Measurements from ENCODE around the gene FEM1B. TPM values are rescaled to one million over a fixed set of nuclear protein-coding genes. Genes with fewer than 3 reads are reported as not detected.
A peak's percentile ranks its signal among the peaks of the same experiment; 100 is the strongest.

The FEM1B gene
- total and polyA plus RNA-seq, 2 experiments from 2014 or later, result 11.9 to 62.8 TPM

DNA sequence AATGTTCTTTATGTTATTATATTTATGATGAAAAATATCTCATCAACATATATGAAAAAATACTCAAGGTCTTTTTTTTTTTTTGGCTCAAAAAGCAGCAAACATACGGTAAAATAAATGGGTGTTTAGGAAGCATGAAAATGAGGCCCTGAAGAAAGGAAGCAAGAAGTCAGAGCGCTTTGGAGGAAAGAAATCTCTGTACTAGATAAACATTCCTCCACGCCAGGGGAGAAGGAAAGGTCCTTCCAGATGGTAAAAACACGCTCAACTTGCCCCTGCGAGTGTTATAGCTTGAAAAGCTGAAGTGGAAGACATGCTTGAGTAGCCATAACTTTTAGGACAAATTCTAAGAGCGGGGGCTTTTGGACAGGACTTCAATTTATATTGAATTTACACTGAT lies 52.9 kb downstream of the FEM1B start:
- DNase-seq (ENCODE audit: low spot score), result no peak
- H3K9me2 ChIP-seq (replicated peaks; ENCODE audit: insufficient read depth), result no peaks in the 10 kb centered on the region
- no peaks in the 10 kb centered on the region for H4K20me1 ChIP-seq (ENCODE audit: insufficient read depth, poor library complexity, severe bottlenecking)
- TF ChIP-seq EZH2phosphoT487 (IDR thresholded peaks at IDR 0.05; ENCODE audit: low read depth, severe bottlenecking, unreplicated experiment) (no peak), EZH2 (IDR thresholded peaks at IDR 0.05; ENCODE audit: borderline replicate concordance) (no peak)
- TF ChIP-seq, protein P1, sequence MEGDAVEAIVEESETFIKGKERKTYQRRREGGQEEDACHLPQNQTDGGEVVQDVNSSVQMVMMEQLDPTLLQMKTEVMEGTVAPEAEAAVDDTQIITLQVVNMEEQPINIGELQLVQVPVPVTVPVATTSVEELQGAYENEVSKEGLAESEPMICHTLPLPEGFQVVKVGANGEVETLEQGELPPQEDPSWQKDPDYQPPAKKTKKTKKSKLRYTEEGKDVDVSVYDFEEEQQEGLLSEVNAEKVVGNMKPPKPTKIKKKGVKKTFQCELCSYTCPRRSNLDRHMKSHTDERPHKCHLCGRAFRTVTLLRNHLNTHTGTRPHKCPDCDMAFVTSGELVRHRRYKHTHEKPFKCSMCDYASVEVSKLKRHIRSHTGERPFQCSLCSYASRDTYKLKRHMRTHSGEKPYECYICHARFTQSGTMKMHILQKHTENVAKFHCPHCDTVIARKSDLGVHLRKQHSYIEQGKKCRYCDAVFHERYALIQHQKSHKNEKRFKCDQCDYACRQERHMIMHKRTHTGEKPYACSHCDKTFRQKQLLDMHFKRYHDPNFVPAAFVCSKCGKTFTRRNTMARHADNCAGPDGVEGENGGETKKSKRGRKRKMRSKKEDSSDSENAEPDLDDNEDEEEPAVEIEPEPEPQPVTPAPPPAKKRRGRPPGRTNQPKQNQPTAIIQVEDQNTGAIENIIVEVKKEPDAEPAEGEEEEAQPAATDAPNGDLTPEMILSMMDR (IDR thresholded peaks at IDR 0.05; ENCODE audit: poor library complexity), result no peak
- 61% methylated on average over 6 of the region's 6 CpGs for WGBS (ENCODE audit: low lambda C conversion rate, missing lambda C conversion rate)
- no peak overlapping the region for H3K4me3 ChIP-seq
- H3K4me2 ChIP-seq, result no peak overlapping the region
- no peaks in the 10 kb centered on the region for H3K9me3 ChIP-seq (ENCODE audit: low read depth)
- no peaks in the 10 kb centered on the region for H3K36me3 ChIP-seq (replicated peaks; ENCODE audit: insufficient read depth, low read depth)
- H2AFZ ChIP-seq, result no peak overlapping the region
- H3K27ac ChIP-seq, result no peak overlapping the region
- no peaks in the 10 kb centered on the region for H3K27me3 ChIP-seq
- H3K79me2 ChIP-seq, result no peaks in the 10 kb centered on the region
- H3K4me1 ChIP-seq (ENCODE audit: insufficient read depth), result no peaks in the 10 kb centered on the region

DNA sequence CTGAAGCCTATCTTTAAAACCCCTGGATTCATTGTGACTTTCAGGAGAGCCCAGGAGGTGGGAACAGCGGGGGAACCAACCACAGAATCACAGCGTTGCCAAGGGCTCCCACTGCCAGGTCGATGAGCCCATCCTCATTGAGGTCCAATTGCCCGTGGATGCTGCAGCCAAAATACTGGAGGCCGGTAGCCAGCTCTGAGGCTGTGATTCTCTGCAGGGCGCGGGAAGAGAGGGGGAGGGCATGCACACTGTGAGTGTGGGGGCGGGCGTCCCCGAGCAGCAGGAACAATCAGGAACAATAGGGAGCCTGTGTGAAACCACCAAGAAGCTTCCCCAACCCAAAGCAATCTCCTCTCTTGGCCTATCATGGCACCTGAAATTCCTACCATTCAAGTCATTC lies 53.4 kb downstream of the FEM1B start:
- H3K4me3 ChIP-seq, result no peak overlapping the region

DNA sequence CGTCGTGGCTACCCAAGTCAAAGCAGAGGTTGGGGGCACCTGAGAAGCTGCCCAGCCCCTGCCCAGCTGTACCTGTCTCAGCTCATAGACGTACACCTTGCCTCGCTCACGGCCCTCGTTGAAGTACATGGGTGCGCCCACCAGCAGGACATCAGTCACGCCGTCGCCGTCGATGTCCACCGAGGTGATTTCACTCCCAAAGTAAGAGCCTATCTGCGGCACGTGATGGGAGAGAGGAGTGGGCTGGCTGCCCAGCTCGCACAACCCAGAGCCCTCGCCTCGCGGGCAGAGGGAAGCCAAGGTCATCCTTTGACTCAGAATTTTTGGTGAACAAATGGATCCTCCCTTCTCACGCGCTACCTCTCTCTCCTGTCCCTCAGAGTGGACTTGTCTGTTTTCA lies 54.7 kb downstream of the FEM1B start:
- H3K4me1 ChIP-seq (ENCODE audit: insufficient read depth), result no peaks in the 10 kb centered on the region
- no peak overlapping the region for H3K4me3 ChIP-seq
- H4K20me1 ChIP-seq (ENCODE audit: insufficient read depth, poor library complexity, severe bottlenecking), result no peaks in the 10 kb centered on the region
- no peaks in the 10 kb centered on the region for H3K9me3 ChIP-seq (ENCODE audit: low read depth)
- H3K4me2 ChIP-seq, result no peak overlapping the region
- H2AFZ ChIP-seq, result no peak overlapping the region
- H3K27ac ChIP-seq, result no peak overlapping the region
- H3K9me2 ChIP-seq (replicated peaks; ENCODE audit: insufficient read depth), result no peaks in the 10 kb centered on the region
- WGBS (ENCODE audit: low lambda C conversion rate, missing lambda C conversion rate), result 96% methylated on average over 21 of the region's 21 CpGs
- TF ChIP-seq EZH2 (IDR thresholded peaks at IDR 0.05; ENCODE audit: borderline replicate concordance) (no peak), EZH2phosphoT487 (IDR thresholded peaks at IDR 0.05; ENCODE audit: low read depth, severe bottlenecking, unreplicated experiment) (no peak)
- DNase-seq (ENCODE audit: low spot score), result no peak
- H3K36me3 ChIP-seq (replicated peaks; ENCODE audit: insufficient read depth, low read depth), result no peaks in the 10 kb centered on the region
- H3K27me3 ChIP-seq, result no peaks in the 10 kb centered on the region
- H3K79me2 ChIP-seq, result no peaks in the 10 kb centered on the region

More for the DNA sequence above, 53.4 kb downstream of the FEM1B start:
- no peaks in the 10 kb centered on the region for H3K4me1 ChIP-seq (ENCODE audit: insufficient read depth)
- no peaks in the 10 kb centered on the region for H3K27me3 ChIP-seq
- H3K79me2 ChIP-seq, result no peaks in the 10 kb centered on the region
- H3K27ac ChIP-seq, result no peak overlapping the region
- 53% methylated on average over 10 of the region's 10 CpGs for WGBS (ENCODE audit: low lambda C conversion rate, missing lambda C conversion rate)
- DNase-seq (ENCODE audit: low spot score), result no peak
- H3K36me3 ChIP-seq (replicated peaks; ENCODE audit: insufficient read depth, low read depth), result no peaks in the 10 kb centered on the region
- H3K4me2 ChIP-seq, result no peak overlapping the region
- TF ChIP-seq EZH2 (IDR thresholded peaks at IDR 0.05; ENCODE audit: borderline replicate concordance), result no peak
- no peak for TF ChIP-seq EZH2phosphoT487 (IDR thresholded peaks at IDR 0.05; ENCODE audit: low read depth, severe bottlenecking, unreplicated experiment)
- TF ChIP-seq, protein P1 (IDR thresholded peaks at IDR 0.05; ENCODE audit: poor library complexity), result no peak
- H4K20me1 ChIP-seq (ENCODE audit: insufficient read depth, poor library complexity, severe bottlenecking), result no peaks in the 10 kb centered on the region
- H3K9me3 ChIP-seq (ENCODE audit: low read depth), result no peaks in the 10 kb centered on the region
- H3K9me2 ChIP-seq (replicated peaks; ENCODE audit: insufficient read depth), result no peaks in the 10 kb centered on the region
- no peak overlapping the region for H2AFZ ChIP-seq

DNA sequence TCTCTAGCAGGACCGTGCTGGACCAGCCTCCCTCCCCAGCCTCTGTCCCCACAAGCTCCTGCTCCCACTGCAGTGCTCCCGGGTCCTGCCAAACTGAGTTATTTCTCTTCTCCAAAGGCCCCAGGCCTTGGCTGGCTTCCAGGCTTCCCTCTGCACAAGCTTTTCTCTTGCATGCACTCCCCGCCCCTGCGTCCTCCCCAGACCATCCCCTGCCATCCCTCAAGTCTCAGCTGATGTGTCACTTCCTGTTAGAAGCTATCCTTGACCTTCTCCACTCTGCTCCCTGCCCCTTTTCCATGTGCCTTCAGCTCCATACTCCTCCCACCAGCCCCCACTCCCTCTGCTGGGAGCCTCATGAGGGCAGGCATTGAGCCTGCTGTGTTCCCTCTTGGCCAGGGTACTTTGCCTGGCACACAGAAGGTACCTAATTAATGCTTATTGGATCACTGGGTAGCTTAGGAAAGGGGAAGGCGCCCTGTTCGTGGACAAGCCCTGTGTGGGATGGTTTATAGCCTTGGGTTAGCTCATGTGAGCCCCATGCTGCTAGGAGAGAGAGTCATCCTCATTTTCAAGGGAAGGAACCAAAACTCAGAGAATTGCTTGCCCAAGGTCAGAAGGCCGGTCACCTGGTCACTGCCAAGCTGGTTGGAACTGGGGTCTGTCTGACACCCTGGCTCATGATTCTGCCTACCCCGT lies 56.4 kb downstream of the FEM1B start:
- Histone ChIP-seq H3K9me2 (replicated peaks; ENCODE audit: insufficient read depth) (no peaks in the 10 kb centered on the region), H2AFZ (no peak overlapping the region), H3K36me3 (replicated peaks; ENCODE audit: insufficient read depth, low read depth) (no peaks in the 10 kb centered on the region), H4K20me1 (ENCODE audit: insufficient read depth, poor library complexity, severe bottlenecking) (no peaks in the 10 kb centered on the region), H3K4me3 (no peak overlapping the region), H3K4me2 (no peak overlapping the region), H3K9me3 (ENCODE audit: low read depth) (no peaks in the 10 kb centered on the region), H3K27me3 (no peaks in the 10 kb centered on the region), H3K79me2 (no peaks in the 10 kb centered on the region), H3K4me1 (ENCODE audit: insufficient read depth) (no peaks in the 10 kb centered on the region), H3K27ac (no peak overlapping the region)
- DNase-seq (ENCODE audit: low spot score), result peak; percentile 27
- WGBS (ENCODE audit: low lambda C conversion rate, missing lambda C conversion rate), result 80% methylated on average over 7 of the region's 8 CpGs
- no peak for TF ChIP-seq EZH2phosphoT487 (IDR thresholded peaks at IDR 0.05; ENCODE audit: low read depth, severe bottlenecking, unreplicated experiment)
- TF ChIP-seq EZH2 (IDR thresholded peaks at IDR 0.05; ENCODE audit: borderline replicate concordance), result no peak
- TF ChIP-seq, protein P1 (IDR thresholded peaks at IDR 0.05; ENCODE audit: poor library complexity), result no peak
